ENCODE results near the gene NDUFS2. TPM values are rescaled to one million over a fixed set of nuclear protein-coding genes. Genes with fewer than 3 reads are reported as not detected.

The NDUFS2 gene
- total and polyA plus RNA-seq, 9 donors: 76.2 to 140 (median 105) TPM

- Histone ChIP-seq H3K4me1 (ENCODE audit: insufficient read depth) (no peaks in the 10 kb centered on the region), H3K27ac (no peak overlapping the region), H3K4me3 (no peak overlapping the region), H3K27me3 (no peaks in the 10 kb centered on the region), H3K9me3 (no peaks in the 10 kb centered on the region), H3K36me3 (no peaks in the 10 kb centered on the region)
- TF ChIP-seq POLR2A (IDR thresholded peaks at IDR 0.05): no peak
- no peak for TF ChIP-seq EP300 (IDR thresholded peaks at IDR 0.05)
- TF ChIP-seq CTCF (IDR thresholded peaks at IDR 0.05): no peak
- no peak for DNase-seq
- 68 to 83% (median 81%) methylated on average over 6 of the region's 6 CpGs for WGBS, 3 donors
- intact Hi-C loops (cut with DNase I): no loop called here
These were observed 15.7 kb downstream of the NDUFS2 start for GRCh38 chr1:161217831-161218230.

GRCh38 chr1:161218301-161219077, 16.3 kb downstream of the NDUFS2 start:
- no peaks in the 10 kb centered on the region for H3K4me1 ChIP-seq (ENCODE audit: insufficient read depth)
- intact Hi-C loops (cut with DNase I): no loop called here
- no peaks in the 10 kb centered on the region for H3K9me3 ChIP-seq
- no peak for TF ChIP-seq EP300 (IDR thresholded peaks at IDR 0.05)
- no peak for TF ChIP-seq POLR2A (IDR thresholded peaks at IDR 0.05)
- TF ChIP-seq CTCF (IDR thresholded peaks at IDR 0.05): no peak
- H3K36me3 ChIP-seq: no peaks in the 10 kb centered on the region
- WGBS, 3 donors: 73 to 74% (median 74%) methylated on average over 8 of the region's 8 CpGs
- DNase-seq: no peak
- no peak overlapping the region for H3K4me3 ChIP-seq
- no peaks in the 10 kb centered on the region for H3K27me3 ChIP-seq
- H3K27ac ChIP-seq: no peak overlapping the region

GRCh38 chr1:161219078-161219892, 17.1 kb downstream of the NDUFS2 start:
- no peak for DNase-seq
- H3K27ac ChIP-seq: no peak overlapping the region
- H3K27me3 ChIP-seq: no peaks in the 10 kb centered on the region
- H3K4me3 ChIP-seq: no peak overlapping the region
- 84 to 92% (median 88%) methylated on average over 5 of the region's 5 CpGs for WGBS, 3 donors
- no peaks in the 10 kb centered on the region for H3K4me1 ChIP-seq (ENCODE audit: insufficient read depth)
- TF ChIP-seq CTCF (IDR thresholded peaks at IDR 0.05) (no peak), EP300 (IDR thresholded peaks at IDR 0.05) (no peak), POLR2A (IDR thresholded peaks at IDR 0.05) (no peak)
- intact Hi-C loops (cut with DNase I): no loop called here
- H3K36me3 ChIP-seq: no peaks in the 10 kb centered on the region
- H3K9me3 ChIP-seq: no peaks in the 10 kb centered on the region

GRCh38 chr1:161220002-161220401, 17.8 kb downstream of the NDUFS2 start:
- intact Hi-C loops (cut with DNase I): loop anchor here in 2 of 4 donors (10.0 kb wide), 2 partner anchors 85 to 165 kb away; partner anchors contain the start of gene MPZ (in 1 of the 2)
- H3K4me3 ChIP-seq: no peak overlapping the region
- no peaks in the 10 kb centered on the region for H3K9me3 ChIP-seq
- no peaks in the 10 kb centered on the region for H3K4me1 ChIP-seq (ENCODE audit: insufficient read depth)
- H3K27me3 ChIP-seq: no peaks in the 10 kb centered on the region
- no peak for DNase-seq
- H3K36me3 ChIP-seq: no peaks in the 10 kb centered on the region
- 81 to 84% (median 84%) methylated on average over 5 of the region's 5 CpGs for WGBS, 3 donors
- no peak overlapping the region for H3K27ac ChIP-seq
- TF ChIP-seq POLR2A (IDR thresholded peaks at IDR 0.05) (no peak), EP300 (IDR thresholded peaks at IDR 0.05) (no peak), CTCF (IDR thresholded peaks at IDR 0.05) (no peak)
